ENCODE results near the gene SH3D19. TPM values are rescaled to one million over a fixed set of nuclear protein-coding genes. Genes with fewer than 3 reads are reported as not detected.

The SH3D19 gene
- total and polyA plus RNA-seq, 8 donors, result 11.0 to 129 (median 67.1) TPM

GRCh38 chr4:151153585-151153984 lies 171.8 kb downstream of the SH3D19 start:
- intact Hi-C loops (cut with DNase I; ENCODE audit: low total_unique reads), result no loop called here
- Histone ChIP-seq H3K4me3 (no peak overlapping the region), H3K9me3 (no peaks in the 10 kb centered on the region), H3K27me3 (no peaks in the 10 kb centered on the region), H3K36me3 (peaks cover 0 to 43% (median 36%) of the 10 kb centered on the region in 4 donors), H3K27ac (no peak overlapping the region), H3K4me1 (peaks cover 0 to 20% (median 0%) of the 10 kb centered on the region in 4 donors)
- DNase-seq, result no peak
- 71 to 91% (median 83%) methylated on average over 2 of the region's 2 CpGs for WGBS, 5 donors
- TF ChIP-seq POLR2AphosphoS5 (IDR thresholded peaks at IDR 0.05), result no peak
- no peak for TF ChIP-seq EP300 (IDR thresholded peaks at IDR 0.05)
- no peak for TF ChIP-seq POLR2A (IDR thresholded peaks at IDR 0.05)
- no peak for TF ChIP-seq CTCF (IDR thresholded peaks at IDR 0.05)

- Histone ChIP-seq H3K36me3 (peaks cover 0 to 49% (median 39%) of the 10 kb centered on the region in 4 donors), H3K27ac (no peak overlapping the region), H3K27me3 (no peaks in the 10 kb centered on the region), H3K9me3 (no peaks in the 10 kb centered on the region), H3K4me1 (peaks cover 0 to 20% (median 0%) of the 10 kb centered on the region in 4 donors), H3K4me3 (no peak overlapping the region)
- DNase-seq, result no peak
- 2 to 5% (median 4%) methylated on average over 1 of the region's 1 CpG for WGBS, 5 donors
- intact Hi-C loops (cut with DNase I; ENCODE audit: low total_unique reads), result no loop called here
- TF ChIP-seq POLR2A (IDR thresholded peaks at IDR 0.05) (no peak), EP300 (IDR thresholded peaks at IDR 0.05) (no peak), CTCF (IDR thresholded peaks at IDR 0.05) (no peak), POLR2AphosphoS5 (IDR thresholded peaks at IDR 0.05) (no peak)
Observed at GRCh38 chr4:151152028-151152427, 173.4 kb downstream of the SH3D19 start.

GRCh38 chr4:151150821-151151580 lies 174.4 kb downstream of the SH3D19 start:
- WGBS, 5 donors, result 90 to 94% (median 91%) methylated on average over 9 of the region's 9 CpGs
- peaks cover 0 to 20% (median 0%) of the 10 kb centered on the region in 4 donors for H3K4me1 ChIP-seq
- peaks cover 0 to 51% (median 45%) of the 10 kb centered on the region in 4 donors for H3K36me3 ChIP-seq
- DNase-seq, result no peak
- no peak overlapping the region for H3K4me3 ChIP-seq
- no peaks in the 10 kb centered on the region for H3K27me3 ChIP-seq
- H3K27ac ChIP-seq, result no peak overlapping the region
- intact Hi-C loops (cut with DNase I; ENCODE audit: low total_unique reads), result no loop called here
- no peaks in the 10 kb centered on the region for H3K9me3 ChIP-seq
- TF ChIP-seq EP300 (IDR thresholded peaks at IDR 0.05), result no peak
- no peak for TF ChIP-seq POLR2AphosphoS5 (IDR thresholded peaks at IDR 0.05)
- TF ChIP-seq CTCF (IDR thresholded peaks at IDR 0.05), result no peak
- no peak for TF ChIP-seq POLR2A (IDR thresholded peaks at IDR 0.05)

GRCh38 chr4:151148261-151148660 lies 177.1 kb downstream of the SH3D19 start:
- H3K9me3 ChIP-seq, result no peaks in the 10 kb centered on the region
- TF ChIP-seq EP300 (IDR thresholded peaks at IDR 0.05), result no peak
- TF ChIP-seq POLR2AphosphoS5 (IDR thresholded peaks at IDR 0.05), result no peak
- no peak for TF ChIP-seq POLR2A (IDR thresholded peaks at IDR 0.05)
- TF ChIP-seq CTCF (IDR thresholded peaks at IDR 0.05), result no peak
- no peak overlapping the region for H3K4me3 ChIP-seq
- H3K27ac ChIP-seq, result no peak overlapping the region
- no peaks in the 10 kb centered on the region for H3K27me3 ChIP-seq
- H3K36me3 ChIP-seq, result peaks cover 5 to 65% (median 60%) of the 10 kb centered on the region in 4 donors
- DNase-seq, result no peak
- intact Hi-C loops (cut with DNase I; ENCODE audit: low total_unique reads), result no loop called here
- WGBS, 5 donors, result 90 to 94% (median 91%) methylated on average over 4 of the region's 4 CpGs
- H3K4me1 ChIP-seq, result peaks cover 0 to 8% (median 0%) of the 10 kb centered on the region in 4 donors
